Endothelial cell of umbilical vein (primary cell): ENCODE measurements around the gene GNAZ. TPM values are rescaled to one million over a fixed set of nuclear protein-coding genes. Genes with fewer than 3 reads are reported as not detected.

Experiments
- BruUV-seq: library from RNA; stranded (reverse); fragments of 400-500 nt; replicated peaks from 2 replicates; lab custom pipeline; 2021; lab: Mats Ljungman, UMichigan
- CTCF ChIA-PET: fragments of 300-600, 350-600 bp; sonication (Branson Sonifier 250); formaldehyde crosslinking; loops from one replicate; lab custom pipeline; 2021; ENCODE audit warnings: antibody characterized with exemption, inconsistent platforms; lab: Charles Lee
- POLR2A ChIA-PET: fragments of 300-600, 350-600 bp; sonication (Branson Sonifier 250); formaldehyde crosslinking; loops from one replicate; lab custom pipeline; 2021; ENCODE audit warnings: antibody characterized with exemption, inconsistent platforms; lab: Charles Lee
- DNase-seq: peaks from one replicate; pipeline ENCODE4 v3.0.0-alpha.2; 2011; ENCODE audit warnings: low read depth, low spot score
- FAIRE-seq: peaks from 2 replicates; lab custom pipeline; 2011; peaks lifted over from hg19 to GRCh38; lab: Jason Lieb, UNC
- H2AFZ ChIP-seq: 2 replicates; pipeline ENCODE4 v1.6.0; 2012; ENCODE audit warnings: low read depth, low read length, control low read depth, inconsistent platforms
- H3K27ac ChIP-seq: 2 replicates; pipeline ENCODE4 v1.5.1; 2011; ENCODE audit warnings: low read depth, mild to moderate bottlenecking, control low read depth, low read length, moderate library complexity; ENCODE audit not compliant: insufficient read depth
- H3K27me3 ChIP-seq, 2 experiments: 2 replicates each; pipeline versions ENCODE4 v1.6.0 to v1.6.1; 2011; ENCODE audit warnings: low read length in 2 of 2, mixed read lengths in 1 of 2; ENCODE audit not compliant: control insufficient read depth in 2 of 2, insufficient read depth in 2 of 2
- H3K36me3 ChIP-seq, 2 experiments: 2 replicates in 1 of 2; 3 replicates in 1 of 2; pipeline ENCODE4 v1.5.1; 2011; ENCODE audit warnings: low read length in 2 of 2, mild to moderate bottlenecking in 1 of 2, moderate library complexity in 1 of 2; ENCODE audit not compliant: control insufficient read depth in 2 of 2, insufficient read depth in 2 of 2; ENCODE audit errors: extremely low read depth in 1 of 2
- H3K4me1 ChIP-seq: 3 replicates; pipeline ENCODE4 v1.5.1; 2011; ENCODE audit warnings: mild to moderate bottlenecking, low read length; ENCODE audit not compliant: control insufficient read depth, insufficient read depth; ENCODE audit errors: extremely low read depth
- H3K4me2 ChIP-seq: 2 replicates; pipeline ENCODE4 v1.6.1; 2011; ENCODE audit warnings: low read length, control low read depth, mixed read lengths; ENCODE audit not compliant: insufficient read depth
- H3K4me3 ChIP-seq, 3 experiments: fragments of 200-600 bp in 1 of 3; sonication (generic), shearing (Covaris generic) in 1 of 3; replicated peaks in 1 of 3; 2 replicates each; pipeline ENCODE4 v1.5.1; 2011 to 2016; ENCODE audit warnings: control low read depth in 3 of 3, low read length in 3 of 3, mild to moderate bottlenecking in 2 of 3, inconsistent platforms in 1 of 3, low read depth in 1 of 3, moderate library complexity in 1 of 3; ENCODE audit not compliant: insufficient read depth in 1 of 3
- H3K79me2 ChIP-seq: 2 replicates; pipeline ENCODE4 v1.6.0; 2012; ENCODE audit warnings: low read length, inconsistent platforms; ENCODE audit not compliant: control insufficient read depth, insufficient read depth
- H3K9ac ChIP-seq: replicated peaks from 2 replicates; pipeline ENCODE3; 2011; ENCODE audit warnings: low read length, control low read depth; ENCODE audit not compliant: insufficient read depth; ENCODE audit errors: extremely low read depth
- H3K9me1 ChIP-seq: replicated peaks from 3 replicates; pipeline ENCODE4 v1.6.0; 2011; ENCODE audit warnings: mild to moderate bottlenecking, low read length; ENCODE audit not compliant: control insufficient read depth, insufficient read depth; ENCODE audit errors: extremely low read depth
- H3K9me3 ChIP-seq: replicated peaks from 2 replicates; pipeline ENCODE4 v1.5.1; 2012; ENCODE audit warnings: low read length, inconsistent platforms; ENCODE audit not compliant: control insufficient read depth, insufficient read depth
- H4K20me1 ChIP-seq: replicated peaks from 2 replicates; pipeline ENCODE3; 2011; ENCODE audit warnings: mild to moderate bottlenecking, low read length; ENCODE audit not compliant: control insufficient read depth, insufficient read depth; ENCODE audit errors: extremely low read depth
- EZH2 ChIP-seq: IDR thresholded peaks from 2 replicates; pipeline ENCODE4 v1.6.1; 2012; ENCODE audit warnings: borderline replicate concordance, low read depth, mild to moderate bottlenecking, moderate library complexity, low read length, inconsistent platforms; ENCODE audit not compliant: severe bottlenecking
- FOS ChIP-seq: IDR thresholded peaks from 2 replicates; pipeline ENCODE4 v1.6.1; 2011; ENCODE audit warnings: mild to moderate bottlenecking, low read length, moderate library complexity, borderline replicate concordance; ENCODE audit not compliant: insufficient read depth
- GATA2 ChIP-seq: IDR thresholded peaks from 2 replicates; pipeline ENCODE4 v1.7.0; 2011; ENCODE audit warnings: low read depth, mild to moderate bottlenecking, moderate library complexity, mixed read lengths, low read length; ENCODE audit not compliant: insufficient read length, insufficient read depth
- JUN ChIP-seq: IDR thresholded peaks from 2 replicates; pipeline ENCODE4 v1.6.1; 2011; ENCODE audit warnings: borderline replicate concordance, low read depth; ENCODE audit not compliant: insufficient read length, insufficient read depth
- MYC ChIP-seq: IDR thresholded peaks from one replicate; pipeline ENCODE4 v1.6.1; 2011; ENCODE audit warnings: mild to moderate bottlenecking, low read depth, low read length
- POLR2A ChIP-seq: IDR thresholded peaks from 2 replicates; pipeline ENCODE4 v1.6.1; 2012; ENCODE audit warnings: low read depth, mild to moderate bottlenecking, control low read depth, low read length
- POLR2AphosphoS5 ChIP-seq: IDR thresholded peaks from 2 replicates; pipeline ENCODE4 v1.6.1; 2012; ENCODE audit warnings: low read depth, mild to moderate bottlenecking, control low read depth, low read length, moderate library complexity; ENCODE audit not compliant: insufficient read depth
- dilution Hi-C: fragments of 300-500 bp; cut with MboI; formaldehyde crosslinking; loops from one replicate; pipeline ENCODE4 v1.15.0; 2019; ENCODE audit warnings: low sequenced_read_pairs; ENCODE audit not compliant: extremely low pct_ligation_motif_present
- intact Hi-C: fragments of 100-400 bp; cut with micrococcal nuclease; formaldehyde crosslinking; loops from one replicate; pipeline ENCODE4 v1.10.0; 2022
- polyA plus RNA-seq, 4 experiments: library from polyadenylated mRNA; depleted of rRNA in 3 of 4; stranded (reverse) in 3 of 4; unstranded in 1 of 4; fragments of >200 nt; gene quantifications; 2 replicates each; pipeline versions ENCODE4 v1.2.1 to v1.2.3, GENCODE V29; 2011 to 2012; ENCODE audit warnings: missing spikeins in 1 of 4
- total RNA-seq: library from RNA; stranded (reverse); gene quantifications from 2 replicates; pipeline ENCODE4 v1.2.3, GENCODE V29; 2021
- TF ChIP-seq, protein P1 (sequence below): IDR thresholded peaks from 2 replicates; pipeline ENCODE4 v1.6.1; 2011; ENCODE audit not compliant: insufficient read depth, insufficient read length
- TF ChIP-seq, protein P2 (sequence below), 2 donors: IDR thresholded peaks; 1 replicate in 1 of 2; 2 replicates in 1 of 2; pipeline ENCODE4 v1.5.1; 2011; ENCODE audit warnings: low read length in 2 of 2, mild to moderate bottlenecking in 2 of 2, moderate library complexity in 2 of 2, control low read depth in 1 of 2, inconsistent platforms in 1 of 2, low read depth in 1 of 2; ENCODE audit not compliant: insufficient read depth in 1 of 2; ENCODE audit errors: extremely low read depth in 1 of 2

Gene GNAZ
- total and polyA plus RNA-seq, 2 donors (not counting 3 experiments of a cell fraction or from before 2014, with no cell fraction given), result 0.44 to 0.86 TPM

DNA sequence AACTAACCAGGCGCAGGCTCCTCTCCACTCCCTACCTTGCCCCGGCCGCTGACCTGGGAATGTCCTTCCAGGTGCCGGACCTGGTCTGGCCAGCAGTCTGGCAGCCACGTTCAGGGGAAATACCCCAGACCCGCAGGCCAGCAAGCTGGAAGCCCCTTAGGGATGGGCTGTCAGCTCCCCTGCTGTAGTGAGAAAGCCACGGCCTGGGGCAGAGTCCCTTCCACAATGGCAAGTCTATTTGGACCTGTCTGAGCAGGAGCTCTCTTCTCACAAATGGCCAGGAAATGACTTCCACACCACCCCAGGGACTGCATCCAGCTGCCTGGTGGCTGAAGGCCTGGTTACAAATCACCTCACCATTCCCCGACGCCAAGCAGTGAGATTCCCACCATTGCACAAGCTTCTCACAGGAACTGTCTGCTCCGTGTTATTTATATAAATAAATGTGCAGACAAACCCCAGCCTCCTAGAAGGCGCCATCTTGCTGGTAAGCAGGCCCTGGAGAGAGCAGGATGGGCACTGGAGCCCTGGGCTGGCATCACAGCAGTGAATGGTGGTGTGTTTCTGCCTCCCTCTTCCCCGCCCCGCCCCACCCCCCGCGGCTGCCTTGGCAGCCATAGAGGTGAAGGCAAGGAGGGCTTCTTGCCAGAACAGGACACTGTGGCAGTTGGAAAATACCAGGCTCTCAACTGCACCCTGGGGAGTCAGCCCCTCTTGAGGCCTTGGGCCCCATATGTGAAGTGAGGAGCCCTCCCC, 47.8 kb downstream of the GNAZ start:
- no peak for DNase-seq
- intact Hi-C loops, result no loop called here
- Histone ChIP-seq H3K27ac (no peak overlapping the region), H3K4me3 (no peak overlapping the region), H3K9me1 (no peaks in the 10 kb centered on the region), H3K4me1 (no peaks in the 10 kb centered on the region), H3K36me3 (no peaks in the 10 kb centered on the region), H2AFZ (no peak overlapping the region), H4K20me1 (no peaks in the 10 kb centered on the region), H3K27me3 (no peaks in the 10 kb centered on the region), H3K79me2 (no peaks in the 10 kb centered on the region), H3K9ac (no peak overlapping the region), H3K9me3 (no peaks in the 10 kb centered on the region), H3K4me2 (no peak overlapping the region)
- dilution Hi-C loops, result no loop called here
- BruUV-seq, result no TSS peak
- TF ChIP-seq EZH2 (no peak), FOS (no peak), GATA2 (no peak), POLR2A (no peak), MYC (no peak), POLR2AphosphoS5 (no peak), JUN (no peak)
- TF ChIP-seq, protein P1, sequence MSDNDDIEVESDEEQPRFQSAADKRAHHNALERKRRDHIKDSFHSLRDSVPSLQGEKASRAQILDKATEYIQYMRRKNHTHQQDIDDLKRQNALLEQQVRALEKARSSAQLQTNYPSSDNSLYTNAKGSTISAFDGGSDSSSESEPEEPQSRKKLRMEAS, result no peak
- TF ChIP-seq, protein P2, sequence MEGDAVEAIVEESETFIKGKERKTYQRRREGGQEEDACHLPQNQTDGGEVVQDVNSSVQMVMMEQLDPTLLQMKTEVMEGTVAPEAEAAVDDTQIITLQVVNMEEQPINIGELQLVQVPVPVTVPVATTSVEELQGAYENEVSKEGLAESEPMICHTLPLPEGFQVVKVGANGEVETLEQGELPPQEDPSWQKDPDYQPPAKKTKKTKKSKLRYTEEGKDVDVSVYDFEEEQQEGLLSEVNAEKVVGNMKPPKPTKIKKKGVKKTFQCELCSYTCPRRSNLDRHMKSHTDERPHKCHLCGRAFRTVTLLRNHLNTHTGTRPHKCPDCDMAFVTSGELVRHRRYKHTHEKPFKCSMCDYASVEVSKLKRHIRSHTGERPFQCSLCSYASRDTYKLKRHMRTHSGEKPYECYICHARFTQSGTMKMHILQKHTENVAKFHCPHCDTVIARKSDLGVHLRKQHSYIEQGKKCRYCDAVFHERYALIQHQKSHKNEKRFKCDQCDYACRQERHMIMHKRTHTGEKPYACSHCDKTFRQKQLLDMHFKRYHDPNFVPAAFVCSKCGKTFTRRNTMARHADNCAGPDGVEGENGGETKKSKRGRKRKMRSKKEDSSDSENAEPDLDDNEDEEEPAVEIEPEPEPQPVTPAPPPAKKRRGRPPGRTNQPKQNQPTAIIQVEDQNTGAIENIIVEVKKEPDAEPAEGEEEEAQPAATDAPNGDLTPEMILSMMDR (IDR thresholded peaks at IDR 0.05; ENCODE audit: extremely low read depth in 1 of 2, insufficient read depth in 1 of 2, low read depth in 1 of 2, low read length in 2 of 2), result no peak
- ChIA-PET CTCF (interaction anchor here (2.5 kb wide), 1 partner anchor 10 kb away, joined by 7 read pairs; no protein-coding TSS in a partner anchor), POLR2A (no interaction called here)
- no peak for FAIRE-seq
